ENCODE results near the gene RNF130.

RNF130 gene

GRCh38 chr5:180101451-180102105, 30.0 kb upstream of the RNF130 start:
- Histone ChIP-seq H3K27ac (ENCODE audit: low read depth, low read length, severe bottlenecking) (no peak overlapping the region), H3K36me3 (ENCODE audit: control insufficient read depth, insufficient read depth, low read length) (no peaks in the 10 kb centered on the region), H3K4me1 (ENCODE audit: control insufficient read depth, insufficient read depth, low read length, poor library complexity, severe bottlenecking) (no peaks in the 10 kb centered on the region), H3K4me3 (ENCODE audit: extremely low read depth, insufficient read depth, low read length, poor library complexity, severe bottlenecking) (no peak overlapping the region), H3K9me3 (ENCODE audit: control insufficient read depth, low read length) (peaks cover 9% of the 10 kb centered on the region)
- WGBS, 2 experiments (ENCODE audit: insufficient coverage in 2 of 2): 88 to 92% methylated on average over 17 of the region's 20 CpGs

- H3K27ac ChIP-seq (ENCODE audit: low read depth, low read length, severe bottlenecking): no peak overlapping the region
- H3K9me3 ChIP-seq (ENCODE audit: control insufficient read depth, low read length): peaks cover 2% of the 10 kb centered on the region
- H3K4me1 ChIP-seq (ENCODE audit: control insufficient read depth, insufficient read depth, low read length, poor library complexity, severe bottlenecking): no peaks in the 10 kb centered on the region
- WGBS, 2 experiments (ENCODE audit: insufficient coverage in 2 of 2): 90% methylated on average over 27 to 29 of the region's 29 CpGs
- no peaks in the 10 kb centered on the region for H3K36me3 ChIP-seq (ENCODE audit: control insufficient read depth, insufficient read depth, low read length)
- H3K4me3 ChIP-seq (ENCODE audit: extremely low read depth, insufficient read depth, low read length, poor library complexity, severe bottlenecking): no peak overlapping the region
These were observed 29.3 kb upstream of the RNF130 start for GRCh38 chr5:180100621-180101450.

- H3K9me3 ChIP-seq (ENCODE audit: control insufficient read depth, low read length): no peaks in the 10 kb centered on the region
- 92% methylated on average over 9 to 12 of the region's 18 CpGs for WGBS, 2 experiments (ENCODE audit: insufficient coverage in 2 of 2)
These were observed 28.4 kb upstream of the RNF130 start for GRCh38 chr5:180099733-180100611.

GRCh38 chr5:180098991-180099732, 27.6 kb upstream of the RNF130 start:
- Histone ChIP-seq H3K36me3 (ENCODE audit: control insufficient read depth, insufficient read depth, low read length) (no peaks in the 10 kb centered on the region), H3K4me3 (ENCODE audit: extremely low read depth, insufficient read depth, low read length, poor library complexity, severe bottlenecking) (no peak overlapping the region), H3K9me3 (ENCODE audit: control insufficient read depth, low read length) (no peaks in the 10 kb centered on the region), H3K27ac (ENCODE audit: low read depth, low read length, severe bottlenecking) (no peak overlapping the region), H3K4me1 (ENCODE audit: control insufficient read depth, insufficient read depth, low read length, poor library complexity, severe bottlenecking) (no peaks in the 10 kb centered on the region)
- 92 to 94% methylated on average over 14 to 18 of the region's 18 CpGs for WGBS, 2 experiments (ENCODE audit: insufficient coverage in 2 of 2)

More at GRCh38 chr5:180099733-180100611, 28.4 kb upstream of the RNF130 start:
- H3K27ac ChIP-seq (ENCODE audit: low read depth, low read length, severe bottlenecking): no peak overlapping the region
- no peaks in the 10 kb centered on the region for H3K4me1 ChIP-seq (ENCODE audit: control insufficient read depth, insufficient read depth, low read length, poor library complexity, severe bottlenecking)
- H3K4me3 ChIP-seq (ENCODE audit: extremely low read depth, insufficient read depth, low read length, poor library complexity, severe bottlenecking): no peak overlapping the region
- no peaks in the 10 kb centered on the region for H3K36me3 ChIP-seq (ENCODE audit: control insufficient read depth, insufficient read depth, low read length)

GRCh38 chr5:180098526-180098925, 27.0 kb upstream of the RNF130 start:
- Histone ChIP-seq H3K36me3 (ENCODE audit: control insufficient read depth, insufficient read depth, low read length) (no peaks in the 10 kb centered on the region), H3K9me3 (ENCODE audit: control insufficient read depth, low read length) (no peaks in the 10 kb centered on the region), H3K4me1 (ENCODE audit: control insufficient read depth, insufficient read depth, low read length, poor library complexity, severe bottlenecking) (peaks cover 3% of the 10 kb centered on the region), H3K27ac (ENCODE audit: low read depth, low read length, severe bottlenecking) (no peak overlapping the region), H3K4me3 (ENCODE audit: extremely low read depth, insufficient read depth, low read length, poor library complexity, severe bottlenecking) (no peak overlapping the region)
- WGBS, 2 experiments (ENCODE audit: insufficient coverage in 2 of 2): 95 to 96% methylated on average over 8 of the region's 8 CpGs

- H3K4me1 ChIP-seq (ENCODE audit: control insufficient read depth, insufficient read depth, low read length, poor library complexity, severe bottlenecking): peaks cover 3% of the 10 kb centered on the region
- H3K27ac ChIP-seq (ENCODE audit: low read depth, low read length, severe bottlenecking): no peak overlapping the region
- H3K9me3 ChIP-seq (ENCODE audit: control insufficient read depth, low read length): no peaks in the 10 kb centered on the region
- no peak overlapping the region for H3K4me3 ChIP-seq (ENCODE audit: extremely low read depth, insufficient read depth, low read length, poor library complexity, severe bottlenecking)
- WGBS, 2 experiments (ENCODE audit: insufficient coverage in 2 of 2): 92 to 97% methylated on average over 5 of the region's 5 CpGs
- H3K36me3 ChIP-seq (ENCODE audit: control insufficient read depth, insufficient read depth, low read length): no peaks in the 10 kb centered on the region
These were observed 26.4 kb upstream of the RNF130 start for GRCh38 chr5:180097926-180098325.

GRCh38 chr5:180097163-180097894, 25.8 kb upstream of the RNF130 start:
- H3K4me1 ChIP-seq (ENCODE audit: control insufficient read depth, insufficient read depth, low read length, poor library complexity, severe bottlenecking): peaks cover 3% of the 10 kb centered on the region
- H3K36me3 ChIP-seq (ENCODE audit: control insufficient read depth, insufficient read depth, low read length): no peaks in the 10 kb centered on the region
- no peak overlapping the region for H3K27ac ChIP-seq (ENCODE audit: low read depth, low read length, severe bottlenecking)
- WGBS, 2 experiments (ENCODE audit: insufficient coverage in 2 of 2): 79 to 90% methylated on average over 8 of the region's 11 CpGs
- H3K9me3 ChIP-seq (ENCODE audit: control insufficient read depth, low read length): no peaks in the 10 kb centered on the region
- no peak overlapping the region for H3K4me3 ChIP-seq (ENCODE audit: extremely low read depth, insufficient read depth, low read length, poor library complexity, severe bottlenecking)

- H3K4me1 ChIP-seq (ENCODE audit: control insufficient read depth, insufficient read depth, low read length, poor library complexity, severe bottlenecking): peaks cover 3% of the 10 kb centered on the region
- H3K27ac ChIP-seq (ENCODE audit: low read depth, low read length, severe bottlenecking): no peak overlapping the region
- no peaks in the 10 kb centered on the region for H3K36me3 ChIP-seq (ENCODE audit: control insufficient read depth, insufficient read depth, low read length)
- no peaks in the 10 kb centered on the region for H3K9me3 ChIP-seq (ENCODE audit: control insufficient read depth, low read length)
- no peak overlapping the region for H3K4me3 ChIP-seq (ENCODE audit: extremely low read depth, insufficient read depth, low read length, poor library complexity, severe bottlenecking)
- WGBS, 2 experiments (ENCODE audit: insufficient coverage in 2 of 2): 90 to 94% methylated on average over 5 to 9 of the region's 10 CpGs
These were observed 25.1 kb upstream of the RNF130 start for GRCh38 chr5:180096616-180097015.

- H3K36me3 ChIP-seq (ENCODE audit: control insufficient read depth, insufficient read depth, low read length): no peaks in the 10 kb centered on the region
- H3K27ac ChIP-seq (ENCODE audit: low read depth, low read length, severe bottlenecking): no peak overlapping the region
- no peak overlapping the region for H3K4me3 ChIP-seq (ENCODE audit: extremely low read depth, insufficient read depth, low read length, poor library complexity, severe bottlenecking)
- 84 to 91% methylated on average over 3 to 7 of the region's 9 CpGs for WGBS, 2 experiments (ENCODE audit: insufficient coverage in 2 of 2)
- no peaks in the 10 kb centered on the region for H3K9me3 ChIP-seq (ENCODE audit: control insufficient read depth, low read length)
- peaks cover 3% of the 10 kb centered on the region for H3K4me1 ChIP-seq (ENCODE audit: control insufficient read depth, insufficient read depth, low read length, poor library complexity, severe bottlenecking)
These were observed 24.0 kb upstream of the RNF130 start for GRCh38 chr5:180095545-180095944.
